ENCODE results near the gene C15orf62. TPM values are rescaled to one million over a fixed set of nuclear protein-coding genes. Genes with fewer than 3 reads are reported as not detected.

Gene C15orf62
- 0.10 and 0.14 TPM in 2 replicates for polyA plus RNA-seq (2013)

GRCh38 chr15:40769274-40770146, at the start of gene C15orf62:
C15orf62 (plus strand) TSS chr15:40769980; CDS start chr15:40770496, 516 bp downstream.
- H2AK5ac ChIP-seq (ENCODE audit: low read length): no peak within 1 kb of the TSS
- no peak within 1 kb of the TSS for H4K12ac ChIP-seq (ENCODE audit: low read depth, low read length)
- WGBS (ENCODE audit: extremely low coverage, insufficient coverage, insufficient read length): 100% methylated on average over 4 of the region's 28 CpGs
- H3K18ac ChIP-seq (ENCODE audit: low read length): no peak within 1 kb of the TSS
- H3K9ac ChIP-seq (ENCODE audit: low read length): no peak within 1 kb of the TSS
- no peak within 1 kb of the TSS for H3K4me3 ChIP-seq (ENCODE audit: low read depth, low read length)
- H3K27ac ChIP-seq (ENCODE audit: low read depth, low read length): no peak within 1 kb of the TSS
- DNase-seq: no peak
- peaks cover 2% of the 10 kb centered on the region for H3K9me3 ChIP-seq (ENCODE audit: insufficient read depth, low read depth, low read length)
- H2AFZ ChIP-seq (ENCODE audit: insufficient read depth, low read length, poor library complexity): no peak within 1 kb of the TSS
- peaks cover 11% of the 10 kb centered on the region in 2 experiments for H3K4me1 ChIP-seq (ENCODE audit: control insufficient read depth in 1 of 2, insufficient read depth in 2 of 2, low read length in 2 of 2)
- H2BK5ac ChIP-seq (ENCODE audit: low read depth, low read length, poor library complexity): no peak within 1 kb of the TSS
- no peak within 1 kb of the TSS for H3K14ac ChIP-seq (ENCODE audit: low read length)
- peaks cover 41 to 48% of the 10 kb centered on the region in 2 experiments for H3K36me3 ChIP-seq (ENCODE audit: control insufficient read depth in 1 of 2, insufficient read depth in 2 of 2, low read length in 2 of 2)
- no peaks in the 10 kb centered on the region for H3K79me1 ChIP-seq (ENCODE audit: low read length)
- no peak within 1 kb of the TSS for H3K23ac ChIP-seq (ENCODE audit: low read length)
- H3K4me2 ChIP-seq (ENCODE audit: low read length): no peak within 1 kb of the TSS
- no peak within 1 kb of the TSS for H3K4ac ChIP-seq (ENCODE audit: low read depth, low read length)
- no peaks in the 10 kb centered on the region for H3K79me2 ChIP-seq (ENCODE audit: control insufficient read depth, insufficient read depth, low read length, poor library complexity)
- no peaks in the 10 kb centered on the region for H3K27me3 ChIP-seq (ENCODE audit: insufficient read depth, low read length)
- no peak within 1 kb of the TSS for H4K8ac ChIP-seq (ENCODE audit: low read depth, low read length)
- no peak within 1 kb of the TSS for H2BK120ac ChIP-seq (ENCODE audit: insufficient read depth, low read length, poor library complexity)
- H2BK12ac ChIP-seq (ENCODE audit: low read length): no peak within 1 kb of the TSS
- no peak within 1 kb of the TSS for H4K91ac ChIP-seq (ENCODE audit: low read depth, low read length)

GRCh38 chr15:40721701-40722100, 48.1 kb upstream of the C15orf62 start:
- Histone ChIP-seq H3K4me3 (ENCODE audit: low read depth, low read length) (no peak overlapping the region), H2BK120ac (ENCODE audit: insufficient read depth, low read length, poor library complexity) (no peak overlapping the region), H2AFZ (ENCODE audit: insufficient read depth, low read length, poor library complexity) (no peak overlapping the region), H3K79me2 (ENCODE audit: control insufficient read depth, insufficient read depth, low read length, poor library complexity) (no peaks in the 10 kb centered on the region), H3K27me3 (ENCODE audit: insufficient read depth, low read length) (no peaks in the 10 kb centered on the region), H3K23ac (ENCODE audit: low read length) (no peak overlapping the region), H2BK12ac (ENCODE audit: low read length) (no peak overlapping the region), H3K9me3 (ENCODE audit: insufficient read depth, low read depth, low read length) (no peaks in the 10 kb centered on the region), H4K12ac (ENCODE audit: low read depth, low read length) (no peak overlapping the region), H3K18ac (ENCODE audit: low read length) (no peak overlapping the region), H3K79me1 (ENCODE audit: low read length) (no peaks in the 10 kb centered on the region), H3K4me2 (ENCODE audit: low read length) (no peak overlapping the region), H3K14ac (ENCODE audit: low read length) (no peak overlapping the region), H2AK5ac (ENCODE audit: low read length) (no peak overlapping the region), H2BK5ac (ENCODE audit: low read depth, low read length, poor library complexity) (no peak overlapping the region), H3K36me3 (ENCODE audit: control insufficient read depth in 1 of 2, insufficient read depth in 2 of 2, low read length in 2 of 2) (peaks cover 15 to 26% of the 10 kb centered on the region in 2 experiments), H3K4me1 (ENCODE audit: control insufficient read depth in 1 of 2, insufficient read depth in 2 of 2, low read length in 2 of 2) (no peaks in the 10 kb centered on the region), H4K91ac (ENCODE audit: low read depth, low read length) (no peak overlapping the region), H3K4ac (ENCODE audit: low read depth, low read length) (no peak overlapping the region), H3K9ac (ENCODE audit: low read length) (no peak overlapping the region), H3K27ac (ENCODE audit: low read depth, low read length) (no peak overlapping the region), H4K8ac (ENCODE audit: low read depth, low read length) (no peak overlapping the region)
- no CpG with 5 or more reads among the region's 1 CpG for WGBS (ENCODE audit: extremely low coverage, insufficient coverage, insufficient read length)
- peak in 1 of 2 donors; percentile 39 for DNase-seq

GRCh38 chr15:40722354-40722753, 47.4 kb upstream of the C15orf62 start:
- Histone ChIP-seq H2BK12ac (ENCODE audit: low read length) (no peak overlapping the region), H3K79me1 (ENCODE audit: low read length) (no peaks in the 10 kb centered on the region), H4K8ac (ENCODE audit: low read depth, low read length) (no peak overlapping the region), H2BK120ac (ENCODE audit: insufficient read depth, low read length, poor library complexity) (no peak overlapping the region), H3K14ac (ENCODE audit: low read length) (no peak overlapping the region), H2BK5ac (ENCODE audit: low read depth, low read length, poor library complexity) (no peak overlapping the region), H3K9me3 (ENCODE audit: insufficient read depth, low read depth, low read length) (no peaks in the 10 kb centered on the region), H3K79me2 (ENCODE audit: control insufficient read depth, insufficient read depth, low read length, poor library complexity) (no peaks in the 10 kb centered on the region), H3K4me2 (ENCODE audit: low read length) (no peak overlapping the region), H4K12ac (ENCODE audit: low read depth, low read length) (no peak overlapping the region), H3K18ac (ENCODE audit: low read length) (no peak overlapping the region), H3K4ac (ENCODE audit: low read depth, low read length) (no peak overlapping the region), H2AFZ (ENCODE audit: insufficient read depth, low read length, poor library complexity) (no peak overlapping the region), H3K4me3 (ENCODE audit: low read depth, low read length) (no peak overlapping the region), H3K36me3 (ENCODE audit: control insufficient read depth in 1 of 2, insufficient read depth in 2 of 2, low read length in 2 of 2) (peaks cover 15 to 26% of the 10 kb centered on the region in 2 experiments), H3K23ac (ENCODE audit: low read length) (no peak overlapping the region), H3K9ac (ENCODE audit: low read length) (no peak overlapping the region), H3K4me1 (ENCODE audit: control insufficient read depth in 1 of 2, insufficient read depth in 2 of 2, low read length in 2 of 2) (no peaks in the 10 kb centered on the region), H3K27me3 (ENCODE audit: insufficient read depth, low read length) (no peaks in the 10 kb centered on the region), H2AK5ac (ENCODE audit: low read length) (no peak overlapping the region), H4K91ac (ENCODE audit: low read depth, low read length) (no peak overlapping the region), H3K27ac (ENCODE audit: low read depth, low read length) (no peak overlapping the region)
- no CpG with 5 or more reads among the region's 4 CpGs for WGBS (ENCODE audit: extremely low coverage, insufficient coverage, insufficient read length)
- no peak for DNase-seq

- Histone ChIP-seq H3K79me1 (ENCODE audit: low read length) (no peaks in the 10 kb centered on the region), H3K14ac (ENCODE audit: low read length) (no peak overlapping the region), H3K9ac (ENCODE audit: low read length) (no peak overlapping the region), H3K23ac (ENCODE audit: low read length) (no peak overlapping the region), H2AK5ac (ENCODE audit: low read length) (no peak overlapping the region), H3K18ac (ENCODE audit: low read length) (no peak overlapping the region), H3K79me2 (ENCODE audit: control insufficient read depth, insufficient read depth, low read length, poor library complexity) (no peaks in the 10 kb centered on the region), H2BK120ac (ENCODE audit: insufficient read depth, low read length, poor library complexity) (no peak overlapping the region), H4K8ac (ENCODE audit: low read depth, low read length) (no peak overlapping the region), H3K27me3 (ENCODE audit: insufficient read depth, low read length) (no peaks in the 10 kb centered on the region), H3K4ac (ENCODE audit: low read depth, low read length) (no peak overlapping the region), H3K36me3 (ENCODE audit: control insufficient read depth in 1 of 2, insufficient read depth in 2 of 2, low read length in 2 of 2) (peaks cover 15 to 23% of the 10 kb centered on the region in 2 experiments), H3K27ac (ENCODE audit: low read depth, low read length) (no peak overlapping the region), H3K4me3 (ENCODE audit: low read depth, low read length) (no peak overlapping the region), H4K91ac (ENCODE audit: low read depth, low read length) (no peak overlapping the region), H4K12ac (ENCODE audit: low read depth, low read length) (no peak overlapping the region), H3K4me1 (ENCODE audit: control insufficient read depth in 1 of 2, insufficient read depth in 2 of 2, low read length in 2 of 2) (no peaks in the 10 kb centered on the region), H2BK12ac (ENCODE audit: low read length) (no peak overlapping the region), H2AFZ (ENCODE audit: insufficient read depth, low read length, poor library complexity) (no peak overlapping the region), H3K4me2 (ENCODE audit: low read length) (no peak overlapping the region), H2BK5ac (ENCODE audit: low read depth, low read length, poor library complexity) (no peak overlapping the region), H3K9me3 (ENCODE audit: insufficient read depth, low read depth, low read length) (no peaks in the 10 kb centered on the region)
- WGBS (ENCODE audit: extremely low coverage, insufficient coverage, insufficient read length): no CpG with 5 or more reads among the region's 2 CpGs
- DNase-seq: no peak
Measured at GRCh38 chr15:40722934-40723333, 46.8 kb upstream of the C15orf62 start.

Measured in trophoblast cell (in vitro differentiated cells and primary cell).